B cell (primary cell): ENCODE measurements around the gene HOOK2. TPM values are rescaled to one million over a fixed set of nuclear protein-coding genes. Genes with fewer than 3 reads are reported as not detected.
A peak's percentile ranks its signal among the peaks of the same experiment; 100 is the strongest.

ENCODE experiments used
- ATAC-seq: fragments of 200-7000 bp; cut with Tn5 transposase; one replicate; pipeline ENCODE4 v1.10.0; 2021; ENCODE audit warnings: low read depth, mild to moderate bottlenecking, moderate number of reproducible peaks, moderate library complexity
- CTCF ChIA-PET: fragments of 350-600 bp; sonication (Branson Sonifier 250); formaldehyde crosslinking; loops from one replicate; lab custom pipeline; 2021; ENCODE audit warnings: antibody characterized with exemption, inconsistent platforms; lab: Charles Lee
- POLR2A ChIA-PET: fragments of 350-600 bp; sonication (Branson Sonifier 250); formaldehyde crosslinking; loops from one replicate; lab custom pipeline; 2021; ENCODE audit warnings: antibody characterized with exemption; lab: Charles Lee
- DNase-seq: peaks from one replicate; pipeline ENCODE4 v3.0.0; 2013
- H2AFZ ChIP-seq: 2 replicates; pipeline ENCODE4 v1.6.1; 2012; ENCODE audit warnings: mild to moderate bottlenecking, low read depth, low read length; ENCODE audit not compliant: insufficient read depth, poor library complexity, severe bottlenecking
- H3K27ac ChIP-seq, 2 donors: 1 replicate in 1 of 2; 2 replicates in 1 of 2; pipeline ENCODE4 v1.5.1; 2012 to 2013; ENCODE audit warnings: low read length in 2 of 2, mild to moderate bottlenecking in 2 of 2, moderate library complexity in 1 of 2
- H3K27me3 ChIP-seq, 4 experiments: fragments of 200-600 bp in 1 of 4; sonication (generic) in 1 of 4; replicated peaks in 1 of 4; 1 replicate in 2 of 4; 2 replicates in 2 of 4; pipeline versions ENCODE4 v1.6.1 to v1.7.0; 2013 to 2016; ENCODE audit warnings: low read length in 3 of 4, mild to moderate bottlenecking in 2 of 4, mixed read lengths in 1 of 4, moderate library complexity in 1 of 4; ENCODE audit not compliant: insufficient read depth in 4 of 4, control insufficient read depth in 3 of 4; ENCODE audit errors: control extremely low read depth in 1 of 4
- H3K36me3 ChIP-seq, 2 experiments: replicated peaks in 1 of 2; 1 replicate in 1 of 2; 2 replicates in 1 of 2; pipeline versions ENCODE4 v1.6.1 to v1.7.1; 2013; ENCODE audit warnings: low read length in 1 of 2; ENCODE audit not compliant: insufficient read depth in 2 of 2, control insufficient read depth in 1 of 2; ENCODE audit errors: control extremely low read depth in 1 of 2, extremely low read depth in 1 of 2
- H3K4me1 ChIP-seq, 2 donors: fragments of 200-600 bp in 1 of 2; sonication (generic) in 1 of 2; 1 replicate in 1 of 2; 2 replicates in 1 of 2; pipeline versions ENCODE4 v1.5.1 to v1.6.1; 2013 to 2017; ENCODE audit warnings: low read length in 2 of 2; ENCODE audit not compliant: control insufficient read depth in 2 of 2, insufficient read depth in 2 of 2
- H3K4me2 ChIP-seq: replicated peaks from 2 replicates; pipeline ENCODE3; 2012; ENCODE audit warnings: mild to moderate bottlenecking, low read depth, low read length; ENCODE audit not compliant: poor library complexity, severe bottlenecking
- H3K4me3 ChIP-seq, 5 experiments: fragments of 200-600 bp in 1 of 5; sonication (generic) in 1 of 5; 1 replicate in 3 of 5; 2 replicates in 2 of 5; pipeline versions ENCODE4 v1.5.1 to v1.7.0; 2011 to 2016; ENCODE audit warnings: low read length in 4 of 5, mild to moderate bottlenecking in 4 of 5, low read depth in 2 of 5, control low read depth in 1 of 5, moderate library complexity in 1 of 5; ENCODE audit not compliant: insufficient read depth in 1 of 5; ENCODE audit errors: control extremely low read depth in 1 of 5, extremely low read depth in 1 of 5
- H3K79me2 ChIP-seq: fragments of 200-600 bp; sonication (generic); one replicate; pipeline ENCODE4 v1.6.0; 2016; ENCODE audit warnings: low read length; ENCODE audit not compliant: control insufficient read depth, insufficient read depth
- H3K9ac ChIP-seq: fragments of 200-600 bp; sonication (generic); 2 replicates; pipeline ENCODE4 v1.6.1; 2017; ENCODE audit warnings: mild to moderate bottlenecking, low read length, moderate library complexity
- H3K9me3 ChIP-seq, 3 donors: one replicate each; pipeline versions ENCODE4 v1.6.1 to v1.7.1; 2013; ENCODE audit warnings: low read length in 2 of 3; ENCODE audit not compliant: control insufficient read depth in 2 of 3, insufficient read depth in 1 of 3; ENCODE audit errors: control extremely low read depth in 1 of 3
- H4K20me1 ChIP-seq: 2 replicates; pipeline ENCODE4 v1.6.0; 2012; ENCODE audit warnings: mild to moderate bottlenecking, low read length; ENCODE audit not compliant: insufficient read depth, control insufficient read depth, poor library complexity, severe bottlenecking
- H3K27ac Mint-ChIP-seq: one replicate; pipeline ENCODE4 v1.8.0; 2021; ENCODE audit warnings: mixed read lengths
- H3K27me3 Mint-ChIP-seq: one replicate; pipeline ENCODE4 v1.8.0; 2021; ENCODE audit warnings: mixed read lengths
- H3K4me1 Mint-ChIP-seq: one replicate; pipeline ENCODE4 v1.8.0; 2021; ENCODE audit warnings: mixed read lengths
- H3K4me3 Mint-ChIP-seq: one replicate; pipeline ENCODE4 v1.8.0; 2021; ENCODE audit warnings: mixed read lengths
- H3K9me3 Mint-ChIP-seq: one replicate; pipeline ENCODE4 v1.8.0; 2022; ENCODE audit warnings: mixed read lengths; ENCODE audit not compliant: insufficient read depth
- CTCF ChIP-seq: fragments of 200-600 bp; IDR thresholded peaks from one replicate; pipeline ENCODE4 v1.8.0; 2022; ENCODE audit warnings: antibody characterized with exemption, mild to moderate bottlenecking
- EZH2 ChIP-seq: IDR thresholded peaks from 2 replicates; pipeline ENCODE4 v1.6.1; 2012; ENCODE audit warnings: borderline replicate concordance, low read depth, mild to moderate bottlenecking, moderate library complexity, low read length; ENCODE audit not compliant: insufficient read depth, poor library complexity, severe bottlenecking
- WGBS: methylation state at CpG from one replicate; pipeline ENCODE4 v1.1.5; 2013; ENCODE audit warnings: missing lambda C conversion rate; ENCODE audit not compliant: insufficient coverage; 5-methylcytosine and 5-hydroxymethylcytosine counted together
- intact Hi-C: fragments of 100-400 bp; cut with micrococcal nuclease; formaldehyde crosslinking; loops from one replicate; pipeline ENCODE4 v1.10.0; 2022
- polyA plus RNA-seq: library from polyadenylated mRNA; depleted of rRNA; stranded (reverse); fragments of >200 nt; gene quantifications from 2 replicates; pipeline ENCODE4 v1.2.3, GENCODE V29; 2012
- total RNA-seq, 2 donors: library from RNA; stranded (reverse); fragments of 120-200 nt in 1 of 2; gene quantifications; 1 replicate in 1 of 2; 2 replicates in 1 of 2; pipeline versions ENCODE4 v1.2.3 to v1.2.4, GENCODE V29; 2013 to 2022

The HOOK2 gene
- total and polyA plus RNA-seq, 2 donors (not counting 1 experiment from before 2014, with no cell fraction given): 30.3 to 33.4 TPM

GRCh38 chr19:12779162-12779993 is 4.0 kb upstream of the HOOK2 start:
- ChIA-PET POLR2A (interaction anchor here (0.6 to 6.9 kb wide), 3 partner anchors 8 to 50 kb away, joined by 4 to 233 read pairs (median 36); partner anchors contain the start of gene JUNB), CTCF (interaction anchor here (0.5 to 27.9 kb wide), 8 partner anchors 8 to 97 kb away, joined by 3 to 1147 read pairs (median 20); partner anchors contain the start of genes DHPS, JUNB, PRDX2 and RNASEH2A)
- Histone ChIP-seq H3K9me3 (no peaks in the 10 kb centered on the region), H4K20me1 (no peaks in the 10 kb centered on the region), H3K4me1 (peaks cover 45 to 65% of the 10 kb centered on the region in 2 donors), H3K4me3 (no peak overlapping the region), H3K27ac (peak overlapping the region; percentile 83 to 86), H3K36me3 (no peaks in the 10 kb centered on the region), H3K79me2 (peaks cover 2% of the 10 kb centered on the region), H3K4me2 (peak overlapping the region; percentile 95), H3K9ac (no peak overlapping the region), H3K27me3 (no peaks in the 10 kb centered on the region), H2AFZ (peak overlapping the region; percentile 20)
- Mint-ChIP-seq H3K4me3 (peak overlapping the region; percentile 88), H3K4me1 (peaks cover 51% of the 10 kb centered on the region), H3K27ac (peak overlapping the region; percentile 84), H3K27me3 (no peaks in the 10 kb centered on the region), H3K9me3 (no peaks in the 10 kb centered on the region)
- intact Hi-C loops: no loop called here
- WGBS: 84% methylated on average over 13 of the region's 15 CpGs
- DNase-seq (no peak), ATAC-seq (no peak)
- TF ChIP-seq CTCF (no peak), EZH2 (no peak)

- Histone ChIP-seq H3K4me1 (peaks cover 39 to 60% of the 10 kb centered on the region in 2 donors), H3K9me3 (no peaks in the 10 kb centered on the region), H2AFZ (peak overlapping the region; percentile 20), H3K4me2 (peak overlapping the region; percentile 95), H3K79me2 (peaks cover 2% of the 10 kb centered on the region), H3K4me3 (peak overlapping the region in 3 of 5 experiments; percentile 66 to 88 (median 75)), H3K27ac (peak overlapping the region; percentile 83 to 86), H3K27me3 (no peaks in the 10 kb centered on the region), H3K36me3 (no peaks in the 10 kb centered on the region), H3K9ac (no peak overlapping the region), H4K20me1 (no peaks in the 10 kb centered on the region)
- Mint-ChIP-seq H3K4me3 (peak overlapping the region; percentile 88), H3K9me3 (no peaks in the 10 kb centered on the region), H3K27me3 (no peaks in the 10 kb centered on the region), H3K27ac (peak overlapping the region; percentile 84), H3K4me1 (peaks cover 51% of the 10 kb centered on the region)
- CTCF ChIA-PET: interaction anchor here (0.5 to 27.9 kb wide), 8 partner anchors 9 to 97 kb away, joined by 3 to 1147 read pairs (median 20); partner anchors contain the start of genes DHPS, JUNB, PRDX2 and RNASEH2A
- ATAC-seq: no peak
- WGBS: 53% methylated on average over 6 of the region's 6 CpGs
- no peak for DNase-seq
- intact Hi-C loops: no loop called here
- TF ChIP-seq EZH2 (no peak), CTCF (no peak)
- POLR2A ChIA-PET: interaction anchor here (0.6 to 6.9 kb wide), 4 partner anchors 9 to 49 kb away, joined by 4 to 233 read pairs (median 20); partner anchors contain the start of gene JUNB
These were observed 3.5 kb upstream of the HOOK2 start for GRCh38 chr19:12778905-12779161.
